Right renal pelvis (tissue), 4 donors: ENCODE data around the gene TGM2. TPM values are rescaled to one million over a fixed set of nuclear protein-coding genes. Genes with fewer than 3 reads are reported as not detected.
A peak's percentile ranks its signal among the peaks of the same experiment; 100 is the strongest.

Experiments
- DNase-seq, 4 donors: peaks; one replicate each; pipeline ENCODE4 v3.0.0-alpha.2; 2013; ENCODE audit warnings: low read depth in 4 of 4, low spot score in 3 of 4, missing footprints in 1 of 4
- polyA plus RNA-seq, 4 donors: library from polyadenylated mRNA; unstranded; fragments of 120-200 nt; gene quantifications; one replicate each; pipeline ENCODE4 v1.2.1, GENCODE V29; 2013; ENCODE audit not compliant: insufficient read length in 4 of 4

Gene TGM2
- polyA plus RNA-seq, 4 donors: 34.1 to 45.1 (median 38.6) TPM

DNA sequence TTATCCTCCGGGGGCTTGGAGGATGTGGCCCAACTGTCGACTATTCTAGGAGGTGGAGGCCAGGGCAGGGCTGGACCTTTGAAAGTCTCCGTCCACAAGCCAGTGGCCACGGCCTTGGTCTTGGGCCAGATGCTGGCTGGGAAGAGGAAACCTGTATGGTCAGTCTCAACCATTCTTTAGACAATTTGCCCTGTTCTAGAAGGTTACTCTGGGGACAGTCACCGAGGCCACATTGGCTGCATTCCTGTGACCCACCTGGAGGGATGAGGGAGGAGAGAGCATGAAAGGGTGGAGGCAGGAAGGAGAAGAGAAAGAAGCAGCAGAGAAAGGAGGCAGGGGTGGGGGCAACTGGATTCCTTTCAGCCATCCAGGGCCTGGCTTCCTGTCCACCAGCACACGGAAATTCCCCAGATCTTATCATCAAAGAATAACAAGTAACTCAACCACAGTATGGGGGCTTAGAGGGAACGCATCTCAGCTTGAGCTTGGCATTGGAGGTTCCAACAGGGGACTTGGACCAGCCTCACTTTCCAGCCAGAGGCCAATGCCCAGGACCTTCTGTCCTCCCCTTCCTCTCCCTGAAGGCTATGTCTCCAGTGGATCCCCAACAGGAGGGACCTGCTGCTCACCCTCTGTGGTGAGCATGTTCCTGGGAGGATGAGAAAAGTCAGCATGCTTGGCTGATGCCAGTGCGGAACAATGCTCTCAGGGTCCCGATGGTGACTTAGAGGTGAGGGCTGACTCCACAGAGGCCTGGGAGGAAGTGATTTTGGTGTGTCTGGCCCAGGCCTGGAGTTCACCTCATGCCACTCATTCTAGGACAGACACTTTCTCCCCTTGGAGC is 30.4 kb downstream of the TGM2 start:
- DNase-seq: no peak

DNA sequence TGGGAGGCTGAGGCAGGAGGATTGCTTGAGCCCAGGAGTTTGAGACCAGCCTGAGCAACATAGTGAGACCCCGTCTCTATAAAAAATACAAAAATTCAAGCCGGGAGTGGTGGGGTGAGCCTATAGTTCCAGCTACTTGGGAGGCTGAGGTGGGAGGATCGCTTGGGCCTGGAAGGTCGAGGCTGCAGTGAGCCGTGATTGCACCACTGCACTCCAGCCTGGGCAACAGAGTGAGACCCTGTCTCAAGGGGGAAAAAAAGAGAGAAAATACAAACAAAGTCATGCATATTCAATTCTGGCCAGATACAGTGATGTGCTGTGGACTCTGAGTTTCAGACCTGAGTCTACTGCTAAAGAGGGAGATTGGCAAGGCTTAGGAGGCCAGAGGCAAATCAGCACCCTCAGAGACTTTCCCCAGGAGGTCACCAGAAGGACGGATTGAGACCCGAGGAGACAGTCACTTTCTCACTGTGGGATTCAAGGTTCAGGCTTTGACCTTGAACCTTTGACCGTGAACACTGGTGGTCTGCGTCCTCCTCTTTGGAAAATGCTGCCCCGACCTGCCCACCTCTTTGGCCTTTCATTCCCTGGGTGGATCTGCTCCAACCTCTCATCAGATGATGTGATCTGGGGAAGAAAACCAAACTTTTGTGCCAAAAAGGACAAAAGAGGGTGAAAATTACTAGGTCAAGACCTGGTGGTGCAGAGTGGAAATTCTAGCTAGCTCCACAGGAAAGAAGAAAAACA is 31.2 kb downstream of the TGM2 start:
- DNase-seq: no peak

DNA sequence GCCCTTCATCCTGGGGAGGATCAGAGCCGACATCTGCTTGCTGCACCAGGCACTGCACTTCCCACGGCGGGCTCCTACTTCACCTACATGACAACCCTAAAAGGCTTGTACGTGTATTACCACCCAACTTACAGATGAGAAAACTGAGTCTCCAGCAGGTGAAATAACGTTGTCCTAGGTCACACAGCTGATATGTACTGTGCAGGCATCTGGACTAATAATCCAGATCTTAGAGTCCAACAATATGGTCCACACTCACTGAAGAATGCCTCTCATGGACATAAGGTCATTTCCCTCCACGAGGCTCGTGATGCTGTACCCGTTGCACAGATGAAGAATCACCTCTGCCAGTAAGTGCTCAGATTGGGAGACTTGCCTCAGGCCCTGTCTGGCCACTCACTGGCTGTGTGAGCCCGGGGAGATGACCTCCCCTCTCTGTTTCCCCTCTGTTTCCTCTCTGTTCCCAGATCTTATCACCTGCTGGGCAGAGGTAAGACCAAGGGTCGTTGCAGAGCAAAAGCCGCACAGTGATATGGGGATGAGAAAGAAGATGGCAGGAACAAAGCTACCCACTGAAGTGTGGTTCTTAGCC is 32.1 kb downstream of the TGM2 start:
- DNase-seq: no peak

DNA sequence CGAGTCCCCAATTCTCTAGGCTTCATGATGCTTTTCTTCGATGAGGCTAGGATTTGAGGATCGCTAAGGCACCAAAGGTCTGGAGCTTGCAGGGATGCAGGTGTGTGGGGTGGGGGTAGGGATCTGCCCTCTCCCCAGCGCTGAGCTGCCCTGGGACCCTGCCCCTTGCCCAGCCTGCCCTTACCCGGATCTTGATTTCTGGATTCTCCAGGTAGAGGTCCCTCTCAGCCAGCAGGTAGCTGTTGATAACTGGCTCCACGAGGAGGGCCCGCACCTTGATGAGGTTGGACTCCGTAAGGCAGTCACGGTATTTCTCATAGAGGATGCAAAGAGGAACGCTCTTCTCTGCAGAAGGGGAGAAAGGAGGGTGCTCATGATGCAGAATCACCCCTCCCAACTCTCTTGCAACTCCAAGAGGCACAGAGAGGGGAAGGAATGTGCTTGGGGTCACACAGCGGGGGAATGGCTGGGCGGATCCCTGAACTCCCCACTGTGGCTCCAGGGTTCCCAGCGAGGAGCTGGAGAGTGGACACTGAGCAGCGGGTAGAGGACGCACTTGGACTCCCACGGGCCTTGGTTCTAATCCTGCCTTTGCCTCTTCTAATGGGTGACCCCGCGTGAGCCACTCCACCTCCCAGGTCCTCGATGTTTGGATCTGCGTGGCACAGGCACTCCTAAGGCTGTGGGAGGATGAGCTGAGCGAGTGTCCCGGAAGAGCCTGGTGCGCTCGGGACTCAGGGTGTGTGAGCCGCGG is 32.7 kb downstream of the TGM2 start:
- DNase-seq: no peak

DNA sequence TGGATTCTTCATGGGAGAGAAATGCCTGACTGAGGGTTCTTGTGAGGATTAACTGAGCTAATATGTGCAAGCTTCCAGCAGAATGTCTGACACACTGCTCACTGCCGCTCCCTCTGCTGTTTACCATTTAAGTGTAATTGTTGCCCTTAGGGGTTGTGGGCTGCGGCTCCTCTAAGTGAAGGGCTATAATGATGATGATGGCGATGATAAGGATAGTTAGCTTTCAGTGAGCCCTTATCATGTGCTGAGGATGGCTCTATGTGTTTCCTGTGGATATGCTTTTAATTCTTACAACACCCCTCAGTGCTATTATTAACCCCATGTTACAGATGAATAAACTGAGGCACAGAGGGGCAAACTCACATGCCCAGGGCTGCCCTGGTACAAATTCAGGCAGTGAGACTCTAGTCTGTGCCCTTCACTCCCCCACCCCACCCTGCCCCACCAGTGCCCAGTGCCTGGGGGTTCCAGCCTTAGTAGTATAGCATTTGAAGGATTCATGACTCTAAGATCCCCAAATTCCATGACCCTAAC is 33.4 kb downstream of the TGM2 start:
- no peak for DNase-seq

DNA sequence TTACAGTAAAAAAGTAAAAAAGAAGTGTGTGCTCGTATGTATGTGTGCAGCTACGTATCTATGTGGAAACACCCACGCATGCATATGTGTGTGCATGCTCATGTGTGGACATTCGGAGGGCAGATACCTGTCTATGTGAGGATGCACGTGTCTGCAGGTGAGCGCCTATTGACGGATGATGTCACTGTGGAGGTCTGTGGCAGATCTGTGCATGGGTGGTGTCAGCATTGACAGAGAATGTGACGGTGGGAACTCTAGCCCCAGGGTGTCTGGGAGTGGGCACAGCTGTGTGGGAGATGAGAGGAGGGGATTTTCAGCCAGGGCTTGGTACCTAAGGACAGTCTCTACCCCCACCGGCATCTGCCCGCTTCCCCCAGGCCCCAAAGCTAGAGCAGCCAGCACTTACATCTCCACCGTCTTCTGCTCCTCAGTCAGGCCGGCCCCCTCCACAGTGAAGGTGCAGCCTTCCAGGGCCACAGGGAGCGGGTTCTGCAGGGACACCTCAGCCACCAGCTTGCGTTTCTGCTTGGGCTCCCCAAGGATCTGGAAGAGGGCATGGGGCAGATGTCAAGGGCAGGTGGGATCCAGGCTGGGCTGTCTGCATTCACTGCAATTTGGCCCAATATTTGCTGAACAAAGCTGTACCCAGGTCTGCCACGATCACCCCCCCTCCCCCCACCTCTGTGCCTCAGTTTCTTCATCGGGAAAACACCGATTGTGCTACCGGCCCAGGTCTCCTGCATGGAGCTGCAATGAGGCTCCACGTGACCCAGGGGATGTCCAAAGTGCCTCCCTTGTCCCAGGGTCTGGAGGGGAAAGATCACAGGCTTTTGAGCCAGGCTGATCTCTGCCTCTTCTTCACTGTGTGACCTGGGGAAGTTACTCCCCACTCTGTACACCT is 34.1 kb downstream of the TGM2 start:
- DNase-seq: no peak

DNA sequence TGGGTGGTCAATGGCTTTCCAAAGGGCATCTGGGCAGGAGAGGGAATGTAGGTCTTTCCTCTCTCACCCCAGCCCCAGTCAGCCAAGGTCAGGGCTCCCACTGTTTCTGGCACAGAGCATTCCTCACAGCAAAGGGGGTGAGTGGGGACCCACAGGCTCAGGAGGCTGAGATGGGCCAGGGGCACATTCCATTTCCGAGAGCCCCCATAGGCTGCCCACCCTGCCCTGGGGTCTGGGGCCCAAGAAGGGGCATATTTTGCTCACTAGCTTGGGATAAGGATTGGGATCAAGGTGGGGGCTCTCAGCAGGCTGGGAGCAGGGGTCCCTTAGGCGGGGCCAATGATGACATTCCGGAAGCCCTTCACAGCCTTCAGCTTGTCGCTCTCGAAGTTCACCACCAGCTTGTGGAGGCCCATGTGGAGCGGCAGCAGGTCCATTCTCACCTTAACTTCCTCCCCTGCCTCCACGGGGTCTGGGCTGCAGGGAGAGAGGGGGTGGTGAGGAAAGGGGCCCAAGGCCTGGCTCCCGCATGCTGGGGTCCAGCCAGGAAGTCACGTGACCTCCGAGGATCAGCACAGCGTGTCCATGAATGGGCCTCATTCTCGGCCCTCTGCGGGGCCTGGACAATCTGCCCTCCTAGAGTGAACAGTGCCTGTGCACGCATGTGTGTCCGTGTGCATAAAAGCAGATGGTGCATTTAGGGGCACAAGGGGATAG is 35.0 kb downstream of the TGM2 start:
- DNase-seq: no peak

DNA sequence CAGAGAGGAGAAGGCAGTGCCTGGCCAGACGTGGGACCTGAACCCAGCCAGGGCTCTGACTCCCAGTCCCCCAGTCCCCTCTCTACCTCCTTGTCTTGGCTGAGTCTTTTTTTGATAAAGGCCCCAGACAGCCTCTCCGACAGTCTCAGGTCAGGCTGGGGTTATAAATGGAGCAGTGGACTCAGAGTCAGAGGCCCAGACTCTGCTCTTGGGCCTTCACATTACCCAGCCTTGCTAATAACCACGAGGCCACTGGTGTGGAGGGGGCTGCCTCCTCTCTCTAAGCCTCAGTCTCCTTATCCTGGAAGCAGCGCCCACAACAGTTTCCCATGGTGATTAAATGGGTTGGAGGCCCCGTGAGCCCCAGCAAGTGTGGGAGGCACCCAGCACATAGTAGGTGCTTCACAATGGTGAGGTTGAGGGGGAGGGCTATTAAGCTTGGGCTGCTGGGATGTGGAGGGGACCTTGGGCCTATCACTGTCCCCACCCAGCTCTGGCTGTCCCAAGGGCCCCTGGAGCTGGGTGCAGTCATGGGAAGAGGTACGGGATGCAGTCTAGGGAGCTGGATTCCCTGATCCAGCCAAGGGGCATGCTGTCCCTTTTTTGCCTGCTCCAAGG is 35.7 kb downstream of the TGM2 start:
- DNase-seq: no peak

DNA sequence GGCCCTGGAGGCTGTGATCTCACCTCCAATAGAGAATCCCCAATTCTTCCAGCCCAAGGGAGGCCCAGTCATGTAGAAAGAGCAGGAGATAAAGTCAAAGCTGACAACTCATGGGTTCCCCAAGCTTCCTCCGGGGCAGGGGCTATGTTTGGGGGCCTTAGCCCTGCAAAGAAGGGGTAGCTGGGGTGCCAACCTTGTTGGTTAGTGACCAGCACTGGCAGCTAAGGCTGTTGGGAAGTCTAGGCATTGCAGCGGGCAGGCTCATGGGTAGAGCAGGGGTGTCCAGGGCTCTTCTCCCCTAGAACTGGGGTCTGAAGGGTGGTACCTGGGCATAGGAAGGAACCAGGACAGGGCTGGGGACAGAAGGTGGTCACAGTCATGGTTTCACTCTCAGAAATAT is 36.4 kb downstream of the TGM2 start:
- DNase-seq: no peak

DNA sequence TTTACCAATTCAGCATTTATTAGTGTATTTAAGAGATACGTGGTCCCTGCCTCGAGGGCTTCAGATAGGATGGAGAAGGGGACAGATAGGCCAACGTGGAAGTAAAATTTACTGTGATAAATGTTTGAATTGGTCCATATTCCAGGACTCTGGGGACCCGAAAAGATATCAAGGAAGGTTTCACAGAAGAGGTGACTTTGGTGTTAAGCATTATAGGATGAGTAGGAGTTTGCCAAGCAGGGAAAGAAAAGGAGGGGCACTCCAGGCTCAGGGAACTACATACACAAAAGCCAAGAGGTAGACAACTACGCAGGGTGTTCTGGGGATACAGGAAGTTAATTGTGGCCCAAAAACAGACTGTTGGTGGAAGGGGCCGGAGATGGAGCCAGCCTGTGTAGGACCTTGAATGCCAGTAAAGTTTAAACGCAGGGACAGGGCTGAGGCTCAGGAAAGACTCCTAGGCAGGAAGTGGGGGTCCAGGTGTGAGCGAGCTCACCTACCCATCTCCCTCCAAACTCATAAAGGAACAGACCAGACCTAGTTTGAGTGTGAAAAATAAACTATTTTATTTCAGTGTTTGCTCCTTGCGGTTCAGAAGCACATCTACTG is 37.0 kb downstream of the TGM2 start:
- no peak for DNase-seq

DNA sequence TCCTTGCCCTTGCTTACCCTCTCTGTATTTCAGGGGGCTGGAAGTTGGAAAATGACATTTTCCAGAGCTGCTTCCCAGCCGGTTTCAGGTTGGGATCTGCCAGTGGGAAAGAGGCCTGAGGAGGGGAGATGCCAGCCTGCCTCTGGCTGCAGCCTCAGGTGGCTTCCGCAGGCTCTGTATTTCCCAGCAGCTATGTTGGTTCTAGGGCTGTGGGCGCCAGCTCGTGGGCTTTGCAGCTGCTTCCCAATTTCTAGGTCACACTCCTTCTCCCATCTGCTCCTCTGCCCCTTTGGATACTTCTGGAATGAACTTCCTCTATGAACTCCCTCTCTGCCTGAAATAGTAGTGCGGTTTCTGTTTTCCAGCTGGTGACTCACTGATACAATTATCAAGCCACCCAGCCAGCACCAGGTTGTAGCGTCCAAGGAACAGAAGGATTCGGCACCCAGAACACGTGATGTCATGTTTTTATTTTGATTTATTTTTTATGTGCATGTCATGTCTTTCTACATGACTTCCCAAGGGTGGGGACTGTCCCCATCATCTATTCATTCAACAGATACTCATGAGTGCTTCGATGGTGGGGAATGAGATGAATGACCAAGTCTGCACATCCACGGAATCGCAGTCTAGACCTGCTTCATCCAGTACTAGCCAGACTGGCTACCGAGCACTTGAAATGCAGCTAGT is 38.0 kb downstream of the TGM2 start:
- no peak for DNase-seq

DNA sequence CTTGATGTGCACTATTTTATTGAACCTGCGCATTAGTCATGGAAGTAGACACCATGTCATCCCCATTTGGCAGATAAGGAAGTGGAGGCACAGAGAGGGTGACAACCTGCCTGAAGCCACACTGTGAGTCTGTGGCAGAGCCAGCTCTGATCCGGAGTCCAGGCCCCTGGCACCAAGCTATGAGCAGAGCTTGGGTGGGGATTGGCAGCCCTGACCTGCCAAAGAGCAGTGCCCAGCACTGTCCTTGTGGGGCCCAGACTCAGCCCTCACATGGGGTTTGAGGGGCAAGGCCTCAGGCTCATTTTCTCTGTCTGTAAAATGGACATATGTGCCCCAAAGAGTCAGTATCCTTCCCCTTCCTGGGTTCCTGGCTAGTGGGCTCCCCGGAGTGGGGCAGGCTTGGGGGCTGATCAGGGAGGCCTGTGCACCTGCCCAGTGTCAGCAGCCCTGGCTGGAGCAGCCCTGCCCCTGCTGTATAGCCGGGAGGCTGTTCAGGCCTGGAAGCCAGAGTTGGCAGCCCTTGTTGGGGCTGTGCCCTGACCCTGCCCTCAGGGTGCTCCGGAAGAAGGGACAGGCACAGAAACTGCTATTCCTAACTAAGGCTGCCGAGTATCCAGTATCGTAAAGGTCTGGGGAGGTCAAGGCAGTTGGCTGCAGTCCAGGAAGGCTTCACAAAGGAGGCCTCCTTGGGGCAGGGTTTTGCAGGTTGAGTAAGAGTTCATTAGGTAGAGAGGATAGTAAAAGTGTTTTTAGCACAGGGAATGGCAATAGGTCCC is 38.7 kb downstream of the TGM2 start:
- no peak for DNase-seq

DNA sequence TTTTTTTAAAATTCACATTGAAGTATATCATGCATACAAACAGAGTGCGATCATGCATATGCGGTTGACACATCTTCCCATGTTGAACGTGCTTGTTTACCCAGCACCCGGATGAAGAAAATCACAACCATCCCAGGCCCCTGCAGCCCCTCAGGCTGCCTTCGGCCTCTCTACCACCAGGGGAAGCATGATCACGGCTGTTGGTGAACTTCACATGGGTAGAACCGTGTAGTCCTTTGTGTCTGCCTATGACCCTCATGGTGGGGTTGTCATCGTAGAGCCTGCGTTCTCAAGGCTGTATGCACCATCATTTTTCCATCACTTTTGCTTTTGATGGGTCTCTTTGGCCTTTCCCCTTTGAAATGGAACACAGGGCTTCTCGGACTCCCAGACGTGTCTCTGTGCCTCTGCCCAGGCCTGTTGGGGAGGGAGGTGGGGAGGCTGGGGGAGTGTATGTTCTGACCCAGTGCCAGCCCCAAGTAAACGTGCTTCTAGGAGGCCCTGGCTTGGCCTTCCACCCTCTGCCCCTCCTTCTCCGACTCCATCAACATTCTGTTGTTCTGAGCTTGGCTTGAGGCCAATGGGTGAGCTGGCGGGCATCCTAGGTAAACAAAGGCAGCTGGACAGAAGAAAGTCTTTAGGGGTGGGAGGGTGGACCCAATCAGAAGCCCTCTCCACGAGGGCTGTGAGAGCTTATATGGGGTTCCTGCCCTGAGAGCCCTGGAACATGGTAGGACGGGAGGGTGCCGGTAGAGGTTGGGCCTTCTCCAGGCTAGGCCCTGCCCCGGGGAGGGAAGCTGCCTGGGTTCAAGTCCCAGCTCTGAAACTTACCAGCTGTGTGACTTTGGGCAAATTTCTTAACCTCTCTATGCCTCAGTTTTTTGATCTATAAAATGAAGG is 39.7 kb downstream of the TGM2 start:
- DNase-seq: peak; percentile 64 to 76 (median 74)

DNA sequence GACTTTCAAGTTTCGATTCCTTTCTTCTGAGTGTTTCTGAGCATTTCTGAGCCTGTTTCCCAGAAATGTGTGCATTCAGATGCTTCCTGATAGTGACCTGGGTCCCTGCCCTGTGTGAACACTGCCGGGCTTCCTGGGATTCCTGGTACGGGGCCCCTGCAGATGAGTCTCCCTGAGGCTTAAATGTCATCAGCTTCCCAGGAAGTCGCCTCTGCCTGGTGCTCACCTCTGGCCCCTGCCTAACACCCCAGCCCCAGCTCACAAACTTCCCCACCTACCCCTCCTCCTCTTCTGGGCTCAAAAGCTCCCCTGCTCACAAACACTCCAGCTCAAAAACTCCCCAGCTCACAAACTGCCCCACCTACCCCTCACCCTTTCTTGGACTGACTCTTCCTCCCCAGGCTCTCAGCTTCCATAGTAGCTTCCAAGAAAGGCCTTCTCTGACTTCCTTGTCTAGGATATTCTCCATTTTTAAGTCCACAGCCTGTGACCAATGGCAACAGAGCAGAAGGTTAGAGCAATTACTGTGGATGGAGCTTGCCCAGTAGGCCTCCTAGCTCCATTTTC is 42.0 kb downstream of the TGM2 start:
- DNase-seq: no peak

DNA sequence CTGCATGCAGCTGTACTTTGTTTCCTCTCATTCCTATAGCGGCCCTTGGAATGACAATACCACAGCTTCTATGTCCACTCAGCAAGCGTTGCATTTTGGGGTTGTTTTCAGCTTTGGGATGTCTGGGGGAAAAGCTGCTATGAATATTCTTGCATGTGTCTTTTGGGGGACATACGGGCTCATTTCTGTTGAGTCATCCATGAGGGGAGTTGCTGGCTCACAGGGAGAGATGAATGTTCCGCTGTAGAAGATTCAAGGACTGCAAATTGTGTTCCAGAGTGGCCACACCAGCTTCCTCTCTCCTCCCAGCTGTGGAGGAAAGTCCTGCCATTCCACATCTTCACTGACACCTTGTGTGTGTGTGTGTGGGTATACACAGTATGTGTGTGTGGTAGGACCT is 43.3 kb downstream of the TGM2 start:
- no peak for DNase-seq

DNA sequence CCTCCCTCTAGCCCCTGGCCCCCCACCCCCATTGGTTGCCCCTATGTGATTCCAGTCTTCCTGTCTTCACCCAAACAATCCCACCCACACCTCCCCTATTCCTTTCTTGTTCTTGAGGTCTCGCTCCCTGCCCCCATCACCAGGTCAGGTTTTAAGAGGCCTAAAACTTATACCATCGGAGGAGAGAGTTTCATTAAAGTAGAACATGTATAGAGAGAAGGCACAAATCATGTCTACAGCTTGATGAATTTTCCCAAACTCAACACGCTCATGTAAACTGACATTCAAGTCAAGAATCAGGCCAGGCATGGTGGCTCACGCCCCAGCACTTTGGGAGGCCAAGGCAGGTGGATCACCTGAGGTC is 44.5 kb downstream of the TGM2 start:
- no peak for DNase-seq
